Ovary (tissue), 3 donors: Measurements from ENCODE around the gene CYP4F12.

Source experiments
- CTCF ChIP-seq, 3 donors: fragments of 450-650 bp in 2 of 3; fragments of 200-600 bp in 1 of 3; IDR thresholded peaks; one replicate each; pipeline versions ENCODE4 v1.5.1 to v1.8.0; 2016 to 2022; ENCODE audit warnings: antibody characterized with exemption in 3 of 3, mild to moderate bottlenecking in 1 of 3
- EP300 ChIP-seq: sonication (generic); formaldehyde crosslinking; IDR thresholded peaks from one replicate; pipeline ENCODE4 v1.6.1; 2017; ENCODE audit warnings: antibody characterized with exemption
- donor health status: DM: no; HTN: no; CAD: no.

GRCh38 chr19:15640904-15641597 is 31.8 kb upstream of the CYP4F12 start:
- TF ChIP-seq EP300 (no peak), CTCF (IDR thresholded peaks at IDR 0.05) (no peak)
